GM12864 (cell line): ENCODE results near the gene PRKG2.
"Not testable (repeated sequence)": the region's sequence is repeated elsewhere in the genome, so short reads cannot be mapped to it uniquely, and the experiment has no call there.

Experiments
- DNase-seq: peaks from one replicate; pipeline ENCODE4 v3.0.0-alpha.2; 2011; ENCODE audit warnings: low read depth
- H3K4me3 ChIP-seq: 2 replicates; pipeline ENCODE4 v1.5.1; 2011; ENCODE audit warnings: mild to moderate bottlenecking, low read depth, low read length, control low read depth
- TF ChIP-seq, protein P1 (sequence below): IDR thresholded peaks from 2 replicates; pipeline ENCODE4 v1.5.1; 2011; ENCODE audit warnings: low read depth, mild to moderate bottlenecking, moderate library complexity, low read length, control low read depth, inconsistent platforms; ENCODE audit errors: missing control alignments

Gene PRKG2

DNA sequence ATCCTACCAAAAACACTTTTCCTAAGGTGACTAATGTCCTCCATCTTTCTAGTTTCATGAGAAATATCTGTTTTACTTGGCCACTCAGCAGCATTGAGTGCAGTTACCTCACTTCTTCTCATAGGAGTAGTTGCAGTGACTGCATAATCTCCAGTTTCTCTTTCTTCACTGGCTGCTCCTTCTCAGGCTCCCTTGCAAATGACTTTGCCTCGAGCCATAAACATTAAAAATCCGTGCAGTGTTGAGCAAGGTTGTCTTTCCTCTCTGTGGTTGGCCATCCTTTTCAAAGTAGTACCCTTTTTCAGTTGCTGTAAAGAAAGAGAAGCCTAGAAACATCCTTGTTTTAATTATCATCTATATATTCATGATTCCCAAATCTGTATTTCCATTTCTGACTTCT is 10.2 kb upstream of the PRKG2 start:
- H3K4me3 ChIP-seq, result no peak overlapping the region
- no peak for DNase-seq
- TF ChIP-seq, protein P1, sequence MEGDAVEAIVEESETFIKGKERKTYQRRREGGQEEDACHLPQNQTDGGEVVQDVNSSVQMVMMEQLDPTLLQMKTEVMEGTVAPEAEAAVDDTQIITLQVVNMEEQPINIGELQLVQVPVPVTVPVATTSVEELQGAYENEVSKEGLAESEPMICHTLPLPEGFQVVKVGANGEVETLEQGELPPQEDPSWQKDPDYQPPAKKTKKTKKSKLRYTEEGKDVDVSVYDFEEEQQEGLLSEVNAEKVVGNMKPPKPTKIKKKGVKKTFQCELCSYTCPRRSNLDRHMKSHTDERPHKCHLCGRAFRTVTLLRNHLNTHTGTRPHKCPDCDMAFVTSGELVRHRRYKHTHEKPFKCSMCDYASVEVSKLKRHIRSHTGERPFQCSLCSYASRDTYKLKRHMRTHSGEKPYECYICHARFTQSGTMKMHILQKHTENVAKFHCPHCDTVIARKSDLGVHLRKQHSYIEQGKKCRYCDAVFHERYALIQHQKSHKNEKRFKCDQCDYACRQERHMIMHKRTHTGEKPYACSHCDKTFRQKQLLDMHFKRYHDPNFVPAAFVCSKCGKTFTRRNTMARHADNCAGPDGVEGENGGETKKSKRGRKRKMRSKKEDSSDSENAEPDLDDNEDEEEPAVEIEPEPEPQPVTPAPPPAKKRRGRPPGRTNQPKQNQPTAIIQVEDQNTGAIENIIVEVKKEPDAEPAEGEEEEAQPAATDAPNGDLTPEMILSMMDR, result no peak

- not testable (repeated sequence) for H3K4me3 ChIP-seq, DNase-seq
Observed at GRCh38 chr4:81222082-81222472, 7.1 kb upstream of the PRKG2 start.

GRCh38 chr4:81221303-81222081 is 6.5 kb upstream of the PRKG2 start:
- DNase-seq, result no peak
- TF ChIP-seq, protein P1, result no peak
- no peak overlapping the region for H3K4me3 ChIP-seq

- TF ChIP-seq, protein P1, result no peak
- DNase-seq, result no peak
- no peak overlapping the region for H3K4me3 ChIP-seq
Observed at GRCh38 chr4:81220271-81220670, 5.2 kb upstream of the PRKG2 start.

- no peak for DNase-seq
- TF ChIP-seq, protein P1, result no peak
- H3K4me3 ChIP-seq, result no peak overlapping the region
Observed at GRCh38 chr4:81218206-81218605, 3.2 kb upstream of the PRKG2 start.

DNA sequence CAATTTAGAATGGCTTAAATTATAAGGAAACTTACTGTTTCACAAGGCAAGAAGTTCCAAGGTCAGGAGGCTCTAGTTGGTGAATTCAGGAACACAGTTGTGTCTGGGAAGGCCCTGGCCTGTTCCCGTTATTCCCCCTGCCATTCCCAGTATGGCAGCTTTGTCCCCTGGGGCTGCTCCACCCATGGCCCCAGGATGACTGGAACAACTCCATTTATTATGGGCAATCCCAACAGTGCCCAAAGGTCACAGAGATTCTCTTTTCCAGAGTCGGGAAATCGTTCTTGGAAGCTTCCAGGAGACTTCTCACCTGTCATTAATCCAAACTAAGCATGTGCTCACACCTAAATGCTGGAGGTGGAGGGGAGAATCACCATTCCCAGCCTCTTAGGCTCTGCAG is 2.8 kb upstream of the PRKG2 start:
- TF ChIP-seq, protein P1, result no peak
- no peak for DNase-seq
- H3K4me3 ChIP-seq, result no peak overlapping the region

DNA sequence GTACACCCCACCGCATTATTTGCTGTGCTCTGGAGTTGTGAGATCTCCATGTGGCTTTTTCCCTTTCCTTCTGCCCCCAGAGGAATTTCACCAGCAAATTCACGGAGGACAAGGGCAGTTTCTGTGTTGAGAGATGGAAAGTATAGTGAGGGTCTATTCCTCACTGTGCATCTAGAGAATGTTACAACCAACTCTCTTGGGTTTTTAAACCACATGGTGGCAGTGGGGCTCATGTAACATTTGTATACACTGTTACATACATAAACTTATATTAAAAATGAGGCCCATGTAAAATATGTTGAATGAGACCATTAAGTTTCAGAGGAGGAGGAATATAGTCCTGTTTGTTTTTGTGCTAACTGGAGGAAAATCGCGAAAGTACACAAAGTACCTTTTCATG is 909 bp upstream of the PRKG2 start:
- TF ChIP-seq, protein P1, result no peak
- H3K4me3 ChIP-seq, result no peak overlapping the region
- DNase-seq, result no peak
